SK-N-SH (cell line): ENCODE data around the gene ECE1.

Experiments
- EZH2phosphoT487 ChIP-seq: fragments of 200-600 bp; sonication (generic); IDR thresholded peaks from 2 replicates; pipeline ENCODE4 v1.6.1; 2017; ENCODE audit warnings: low read depth, mixed run types, mild to moderate bottlenecking, antibody characterized with exemption, moderate library complexity, borderline replicate concordance
- FOSL2 ChIP-seq: IDR thresholded peaks from 2 replicates; pipeline ENCODE4 v1.4.0; 2012; ENCODE audit warnings: low read depth, mild to moderate bottlenecking, moderate library complexity, borderline replicate concordance
- MAX ChIP-seq: IDR thresholded peaks from 2 replicates; pipeline ENCODE4 v1.4.0; 2012; ENCODE audit warnings: low read depth
- MEF2A ChIP-seq: IDR thresholded peaks from 2 replicates; pipeline ENCODE4 v1.4.0; 2012; ENCODE audit warnings: low read depth, borderline replicate concordance
- MXI1 ChIP-seq: IDR thresholded peaks from 2 replicates; pipeline ENCODE4 v1.6.1; 2012; ENCODE audit warnings: mild to moderate bottlenecking, low read depth, low read length, improper control_type of control experiment
- NRF1 ChIP-seq: IDR thresholded peaks from 2 replicates; pipeline ENCODE4 v1.6.1; 2012; ENCODE audit warnings: low read depth, mild to moderate bottlenecking, low read length
- RCOR1 ChIP-seq: fragments of 150-350 bp; IDR thresholded peaks from 2 replicates; pipeline ENCODE4 v1.6.1; 2017; ENCODE audit warnings: antibody characterized with exemption, low read length
- RFX5 ChIP-seq: IDR thresholded peaks from 2 replicates; pipeline ENCODE4 v1.6.1; 2012; ENCODE audit warnings: mild to moderate bottlenecking, improper control_type of control experiment, low read length
- SIN3A ChIP-seq: IDR thresholded peaks from 2 replicates; pipeline ENCODE4 v1.6.1; 2012; ENCODE audit warnings: low read depth, mild to moderate bottlenecking, low read length, moderate library complexity, borderline replicate concordance
- TEAD4 ChIP-seq: IDR thresholded peaks from 2 replicates; pipeline ENCODE4 v1.4.0; 2012; ENCODE audit warnings: mild to moderate bottlenecking, borderline replicate concordance; ENCODE audit not compliant: insufficient read depth
- USF1 ChIP-seq: IDR thresholded peaks from 2 replicates; pipeline ENCODE4 v1.4.0; 2012; ENCODE audit warnings: low read depth, borderline replicate concordance
- YY1 ChIP-seq: IDR thresholded peaks from 2 replicates; pipeline ENCODE4 v1.4.0; 2012; ENCODE audit warnings: low read depth, mild to moderate bottlenecking
- TF ChIP-seq, protein P1 (sequence below): fragments of 200-600 bp; sonication (generic); IDR thresholded peaks from 2 replicates; pipeline ENCODE4 v1.6.1; 2017; ENCODE audit warnings: antibody characterized with exemption, mild to moderate bottlenecking, moderate library complexity

DNA sequence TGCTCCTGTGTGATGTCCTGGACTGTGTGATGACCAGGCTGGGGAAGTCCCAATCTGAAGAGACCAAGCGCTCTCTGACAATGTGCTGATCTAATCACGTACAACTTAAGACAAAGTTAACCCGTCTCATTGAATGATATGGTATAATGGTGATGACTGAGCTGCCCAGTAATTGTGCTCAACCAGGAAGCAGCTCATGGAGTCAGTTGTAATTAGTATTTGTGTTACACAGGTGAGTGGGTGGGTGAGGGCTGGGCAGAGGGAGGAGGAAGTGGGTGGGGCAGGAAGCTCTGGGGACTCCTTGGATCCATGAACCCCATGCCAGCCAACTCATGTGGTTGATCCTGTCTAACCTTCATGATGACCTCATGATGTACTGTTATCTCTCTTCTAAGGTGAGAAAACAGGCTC lies 8.7 kb upstream of the ECE1 start:
- no peak for TF ChIP-seq TEAD4
- no peak for TF ChIP-seq RFX5
- TF ChIP-seq USF1: no peak
- no peak for TF ChIP-seq EZH2phosphoT487
- TF ChIP-seq, protein P1, sequence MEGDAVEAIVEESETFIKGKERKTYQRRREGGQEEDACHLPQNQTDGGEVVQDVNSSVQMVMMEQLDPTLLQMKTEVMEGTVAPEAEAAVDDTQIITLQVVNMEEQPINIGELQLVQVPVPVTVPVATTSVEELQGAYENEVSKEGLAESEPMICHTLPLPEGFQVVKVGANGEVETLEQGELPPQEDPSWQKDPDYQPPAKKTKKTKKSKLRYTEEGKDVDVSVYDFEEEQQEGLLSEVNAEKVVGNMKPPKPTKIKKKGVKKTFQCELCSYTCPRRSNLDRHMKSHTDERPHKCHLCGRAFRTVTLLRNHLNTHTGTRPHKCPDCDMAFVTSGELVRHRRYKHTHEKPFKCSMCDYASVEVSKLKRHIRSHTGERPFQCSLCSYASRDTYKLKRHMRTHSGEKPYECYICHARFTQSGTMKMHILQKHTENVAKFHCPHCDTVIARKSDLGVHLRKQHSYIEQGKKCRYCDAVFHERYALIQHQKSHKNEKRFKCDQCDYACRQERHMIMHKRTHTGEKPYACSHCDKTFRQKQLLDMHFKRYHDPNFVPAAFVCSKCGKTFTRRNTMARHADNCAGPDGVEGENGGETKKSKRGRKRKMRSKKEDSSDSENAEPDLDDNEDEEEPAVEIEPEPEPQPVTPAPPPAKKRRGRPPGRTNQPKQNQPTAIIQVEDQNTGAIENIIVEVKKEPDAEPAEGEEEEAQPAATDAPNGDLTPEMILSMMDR: no peak
- no peak for TF ChIP-seq MXI1
- TF ChIP-seq MAX: no peak
- no peak for TF ChIP-seq FOSL2
- no peak for TF ChIP-seq NRF1
- TF ChIP-seq YY1: no peak
- TF ChIP-seq MEF2A: no peak
- no peak for TF ChIP-seq SIN3A
- TF ChIP-seq RCOR1: no peak
